Measurements from ENCODE around the gene B3GLCT.

The B3GLCT gene

GRCh38 chr13:31172535-31172934 is 27.2 kb upstream of the B3GLCT start:
- no peak for TF ChIP-seq GATA2 (IDR thresholded peaks at IDR 0.05; ENCODE audit: low read depth, low read length)
- no peak for TF ChIP-seq GATA3 (IDR thresholded peaks at IDR 0.05; ENCODE audit: low read depth, low read length)

GRCh38 chr13:31174018-31174417 is 25.8 kb upstream of the B3GLCT start:
- TF ChIP-seq GATA3 (IDR thresholded peaks at IDR 0.05; ENCODE audit: low read depth, low read length) (no peak), GATA2 (IDR thresholded peaks at IDR 0.05; ENCODE audit: low read depth, low read length) (no peak)

DNA sequence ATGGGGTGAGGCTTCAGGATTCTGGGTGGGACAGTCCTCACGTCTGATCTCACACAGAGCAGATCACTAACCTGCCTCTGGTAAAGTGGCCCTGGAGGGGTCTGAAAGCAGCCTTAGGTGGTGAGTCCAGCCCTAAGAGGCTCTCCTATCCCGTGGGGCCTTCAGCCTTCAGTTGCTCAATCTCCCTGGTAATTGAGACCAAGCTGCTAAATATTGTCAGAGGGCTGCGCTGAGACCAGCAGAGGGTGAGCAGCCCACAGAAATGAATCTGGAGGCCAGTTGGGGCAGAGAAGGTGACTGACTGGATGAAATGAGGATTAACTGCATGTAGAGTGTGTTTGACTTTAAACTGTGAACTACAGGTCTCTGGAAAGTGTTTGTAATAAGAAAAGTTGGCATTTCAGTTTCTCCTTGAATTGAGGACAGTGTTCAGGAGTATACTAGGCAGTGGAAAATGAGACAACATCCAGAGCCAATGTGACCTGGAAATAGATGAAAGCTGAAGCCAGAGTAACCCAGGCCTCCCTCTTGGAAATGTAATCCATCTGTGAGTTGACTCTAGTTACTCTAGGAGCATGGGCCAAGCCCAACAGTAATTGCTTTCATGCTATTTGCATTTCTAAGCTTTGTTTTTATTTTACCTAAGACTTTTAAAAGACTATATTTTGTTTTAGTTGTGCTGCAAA is 23.8 kb upstream of the B3GLCT start:
- no peak for TF ChIP-seq GATA2 (IDR thresholded peaks at IDR 0.05; ENCODE audit: low read depth, low read length)
- no peak for TF ChIP-seq GATA3 (IDR thresholded peaks at IDR 0.05; ENCODE audit: low read depth, low read length)

DNA sequence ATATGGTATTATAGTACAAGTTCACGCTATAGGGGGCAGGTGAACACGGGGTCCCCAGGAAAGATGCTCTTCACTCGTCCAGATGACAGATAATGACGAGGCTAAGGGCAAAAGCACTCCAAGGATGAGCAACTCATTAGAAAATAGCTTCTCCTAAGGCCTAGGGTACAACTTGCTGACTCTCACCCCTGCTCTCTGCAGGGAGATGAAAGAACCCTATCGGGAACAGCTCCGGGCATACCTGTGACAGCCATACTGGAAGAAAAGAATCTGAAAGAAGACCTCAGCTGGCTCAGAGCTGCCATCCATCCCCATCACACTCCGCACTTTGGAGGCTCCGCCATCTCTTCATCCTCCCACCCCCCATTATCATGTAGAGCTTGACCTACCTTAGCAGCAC is 20.5 kb upstream of the B3GLCT start:
- TF ChIP-seq GATA2 (IDR thresholded peaks at IDR 0.05; ENCODE audit: low read depth, low read length) (no peak), GATA3 (IDR thresholded peaks at IDR 0.05; ENCODE audit: low read depth, low read length) (no peak)

GRCh38 chr13:31179754-31180153 is 20.0 kb upstream of the B3GLCT start:
- no peak for TF ChIP-seq GATA2 (IDR thresholded peaks at IDR 0.05; ENCODE audit: low read depth, low read length)
- TF ChIP-seq GATA3 (IDR thresholded peaks at IDR 0.05; ENCODE audit: low read depth, low read length): no peak

DNA sequence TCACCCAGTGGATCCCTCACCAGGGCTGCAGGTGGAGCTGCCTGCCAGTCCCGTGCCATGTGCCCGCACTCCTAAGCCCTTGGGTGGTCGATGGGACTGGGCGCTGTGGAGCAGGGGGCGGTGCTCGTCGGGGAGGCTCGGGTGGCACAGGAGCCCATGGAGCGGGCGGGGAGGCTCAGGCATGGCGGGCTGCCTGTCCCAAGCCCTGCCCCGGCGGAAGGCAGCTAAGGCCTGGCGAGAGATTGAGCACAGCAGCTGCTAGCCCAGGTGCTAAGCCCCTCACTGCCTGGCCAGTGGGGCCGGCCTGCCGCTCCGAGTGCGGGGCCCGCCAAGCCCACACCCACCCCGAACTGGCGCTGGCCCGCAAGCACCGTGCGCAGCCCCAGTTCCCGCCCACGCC is 16.8 kb upstream of the B3GLCT start:
- TF ChIP-seq GATA3 (IDR thresholded peaks at IDR 0.05; ENCODE audit: low read depth, low read length) (no peak), GATA2 (IDR thresholded peaks at IDR 0.05; ENCODE audit: low read depth, low read length) (no peak)

GRCh38 chr13:31184451-31184850 is 15.3 kb upstream of the B3GLCT start:
- TF ChIP-seq GATA3 (IDR thresholded peaks at IDR 0.05; ENCODE audit: low read depth, low read length): no peak
- TF ChIP-seq GATA2 (IDR thresholded peaks at IDR 0.05; ENCODE audit: low read depth, low read length): no peak

DNA sequence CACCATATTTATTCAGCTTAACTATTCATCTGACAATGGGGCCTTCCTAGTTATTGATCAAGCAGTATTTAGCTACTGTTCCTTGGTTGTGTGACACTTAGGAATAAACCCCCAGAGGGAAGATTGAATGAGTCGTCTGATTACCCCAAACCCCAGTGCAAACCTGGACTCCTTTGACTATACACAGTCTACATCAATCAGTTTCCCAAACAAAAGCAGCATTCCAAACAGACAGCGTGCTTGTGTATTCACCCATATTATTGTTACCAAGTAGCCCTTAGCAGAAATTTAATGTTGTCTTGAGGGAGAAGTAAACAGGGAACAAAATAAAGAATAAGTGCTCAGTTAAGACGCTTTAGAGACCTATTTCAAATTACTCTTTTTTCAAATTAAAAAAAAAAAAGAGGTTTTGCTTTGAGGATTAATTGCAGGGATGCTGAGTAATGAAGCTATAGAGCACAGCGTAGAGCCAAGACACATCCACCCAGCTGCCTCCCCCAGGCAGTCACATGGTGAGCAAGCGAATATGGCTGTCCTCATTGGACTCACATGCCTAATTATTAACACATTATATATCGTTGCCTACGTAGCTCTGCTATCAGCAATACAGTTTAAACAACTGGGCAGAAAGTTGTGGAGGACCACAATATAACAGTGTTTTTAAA is 14.7 kb upstream of the B3GLCT start:
- TF ChIP-seq GATA3 (IDR thresholded peaks at IDR 0.05; ENCODE audit: low read depth, low read length): no peak
- no peak for TF ChIP-seq GATA2 (IDR thresholded peaks at IDR 0.05; ENCODE audit: low read depth, low read length)

DNA sequence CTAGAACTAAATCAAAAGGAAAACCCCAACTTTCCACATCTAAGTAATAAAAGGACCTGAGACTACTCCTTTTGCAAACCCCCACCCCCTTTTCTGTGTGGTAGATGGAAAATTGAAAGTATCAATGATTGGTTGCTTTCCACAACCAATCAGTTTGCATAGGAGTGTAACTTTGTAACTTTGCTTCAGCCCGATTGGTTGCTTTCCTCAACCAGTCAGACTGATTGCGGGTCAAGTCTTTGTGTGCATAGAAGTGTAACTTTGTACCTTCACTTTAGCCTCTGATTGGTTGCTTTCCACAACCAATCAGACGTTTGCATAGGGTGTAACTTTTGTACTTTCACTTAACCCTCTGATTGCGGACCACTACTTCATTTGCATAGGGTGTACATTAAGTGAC is 8.0 kb upstream of the B3GLCT start:
- TF ChIP-seq GATA2 (IDR thresholded peaks at IDR 0.05; ENCODE audit: low read depth, low read length) (no peak), GATA3 (IDR thresholded peaks at IDR 0.05; ENCODE audit: low read depth, low read length) (no peak)

- TF ChIP-seq GATA3 (IDR thresholded peaks at IDR 0.05; ENCODE audit: low read depth, low read length) (no peak), GATA2 (IDR thresholded peaks at IDR 0.05; ENCODE audit: low read depth, low read length) (no peak)
These were observed 7.5 kb upstream of the B3GLCT start for GRCh38 chr13:31192306-31192705.

DNA sequence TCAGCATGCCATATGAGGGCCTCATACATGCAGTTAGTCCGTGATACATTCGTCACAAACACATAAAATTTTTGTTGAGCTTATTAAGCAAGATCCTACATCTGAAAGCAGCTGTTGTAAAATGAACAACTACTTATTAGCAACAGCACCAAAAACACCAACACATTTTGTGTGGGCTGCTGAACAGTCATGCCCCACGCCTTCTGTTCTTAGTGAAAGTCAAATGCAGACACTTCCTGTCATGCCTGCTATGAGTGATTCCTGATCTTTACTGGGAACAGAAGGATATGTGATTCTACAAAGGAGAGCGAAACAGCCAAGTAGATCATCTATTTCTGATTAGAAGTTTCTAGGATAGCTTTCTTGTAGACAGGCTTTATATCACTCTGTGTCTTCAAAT is 4.2 kb upstream of the B3GLCT start:
- TF ChIP-seq GATA3 (IDR thresholded peaks at IDR 0.05; ENCODE audit: low read depth, low read length): no peak
- TF ChIP-seq GATA2 (IDR thresholded peaks at IDR 0.05; ENCODE audit: low read depth, low read length): no peak

DNA sequence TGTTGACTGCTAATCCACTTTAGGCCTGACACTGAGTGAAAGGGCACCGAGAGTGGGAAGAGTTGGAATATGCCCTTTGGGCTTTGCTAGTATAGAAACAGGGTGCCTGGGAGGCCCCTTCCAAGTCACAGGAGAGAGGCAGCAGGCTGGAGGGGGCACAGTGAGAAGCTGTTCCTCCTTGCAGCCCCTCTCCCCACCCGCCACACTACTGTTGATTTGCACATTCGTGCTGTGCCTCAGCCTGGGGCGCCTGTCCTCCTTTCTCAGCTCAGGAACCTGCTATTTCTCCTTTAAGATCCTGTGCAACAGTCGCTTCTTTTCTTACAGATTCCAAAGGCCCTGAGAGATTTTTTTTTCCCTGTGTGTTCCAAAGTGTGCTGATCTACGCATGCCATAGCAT is 2.8 kb upstream of the B3GLCT start:
- TF ChIP-seq GATA3 (IDR thresholded peaks at IDR 0.05; ENCODE audit: low read depth, low read length): no peak
- no peak for TF ChIP-seq GATA2 (IDR thresholded peaks at IDR 0.05; ENCODE audit: low read depth, low read length)

DNA sequence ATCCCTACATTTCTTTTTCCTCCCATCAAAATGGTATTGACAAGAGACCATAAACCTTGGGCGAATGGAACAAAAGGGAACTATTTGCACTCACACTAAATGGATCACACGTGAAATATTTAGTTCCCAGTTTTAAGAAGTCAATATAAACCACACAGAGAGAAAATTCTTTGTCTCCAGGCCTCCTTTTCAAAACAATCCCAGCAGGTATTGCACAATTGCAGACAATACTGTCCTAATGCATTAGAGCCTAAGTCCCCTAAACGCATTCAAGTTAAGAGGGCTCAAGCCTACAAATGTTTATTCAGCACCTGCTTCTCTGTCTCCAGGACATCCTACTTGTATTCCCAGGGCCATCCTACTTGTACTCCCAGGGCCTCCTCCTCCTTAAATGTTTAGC is 1.3 kb upstream of the B3GLCT start:
- TF ChIP-seq GATA3 (IDR thresholded peaks at IDR 0.05; ENCODE audit: low read depth, low read length) (no peak), GATA2 (IDR thresholded peaks at IDR 0.05; ENCODE audit: low read depth, low read length) (no peak)

- TF ChIP-seq GATA2 (IDR thresholded peaks at IDR 0.05; ENCODE audit: low read depth, low read length) (no peak), GATA3 (IDR thresholded peaks at IDR 0.05; ENCODE audit: low read depth, low read length) (no peak)
These were observed 287 bp upstream of the B3GLCT start for GRCh38 chr13:31199527-31199848.

DNA sequence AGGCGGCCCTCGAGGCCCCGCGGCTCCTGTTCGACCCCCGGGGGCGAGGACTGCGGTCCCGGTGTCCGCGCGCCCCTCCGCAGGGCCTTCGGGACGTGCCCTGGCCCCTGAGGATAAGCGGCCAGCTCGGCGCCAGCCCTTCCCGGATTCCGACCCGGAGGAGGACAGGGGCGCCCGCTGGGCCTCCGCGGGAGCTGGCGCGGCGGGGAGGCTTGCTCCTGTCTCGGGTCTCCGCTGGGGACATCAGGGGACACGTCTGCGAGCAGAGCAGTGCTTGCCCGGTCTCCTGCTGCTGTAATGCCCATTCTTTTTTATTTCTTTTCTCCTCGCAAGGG is 829 bp downstream of the B3GLCT start:
- TF ChIP-seq GATA3 (IDR thresholded peaks at IDR 0.05; ENCODE audit: low read depth, low read length): no peak
- no peak for TF ChIP-seq GATA2 (IDR thresholded peaks at IDR 0.05; ENCODE audit: low read depth, low read length)

Measured in SH-SY5Y (cell line).